Muscle of back (tissue), 13 donors: ENCODE data around the gene ADISSP. TPM values are rescaled to one million over a fixed set of nuclear protein-coding genes. Genes with fewer than 3 reads are reported as not detected.

Experiments
- DNase-seq, 3 donors: peaks; one replicate each; pipeline versions ENCODE4 v3.0.0 to v3.0.0-alpha.2; 2013
- long read RNA-seq, 9 donors: transcript quantifications; one replicate each; lab custom pipeline, GENCODE V29; 2026
- polyA plus RNA-seq, 10 donors: library from polyadenylated mRNA; unstranded; fragments of 120-200 nt; gene quantifications; one replicate each; pipeline ENCODE4 v1.2.1, GENCODE V29; 2013; ENCODE audit not compliant: insufficient read length in 10 of 10

ADISSP gene
- 10 to 100 TPM; 14.2 to 28.0 (median 20.5) TPM for polyA plus RNA-seq
- long read RNA-seq, donor 1, transcript C20orf27-202 (6 exons, 1,886 nt): major isoform, 16 of 16 reads
- long read RNA-seq, donor 1, partial matches to known transcripts: 0 of 16 reads
- long read RNA-seq, donor 1, other reads (novel, unspliced or antisense): 0 of 16 reads
- long read RNA-seq, donor 2, transcript C20orf27-202 (6 exons, 1,886 nt): major isoform, 12 of 13 reads
- long read RNA-seq, donor 2, partial matches to known transcripts: 0 of 13 reads
- long read RNA-seq, donor 2, other reads (novel, unspliced or antisense): 0 of 13 reads
- long read RNA-seq, donor 3: 0 reads
- long read RNA-seq, donor 4, transcript C20orf27-202 (6 exons, 1,886 nt): major isoform, 12 of 12 reads
- long read RNA-seq, donor 4, partial matches to known transcripts: 0 of 12 reads
- long read RNA-seq, donor 4, other reads (novel, unspliced or antisense): 0 of 12 reads
- long read RNA-seq, donor 5, transcript C20orf27-202 (6 exons, 1,886 nt): major isoform, 19 of 20 reads
- long read RNA-seq, donor 5, partial matches to known transcripts: 0 of 20 reads
- long read RNA-seq, donor 5, other reads (novel, unspliced or antisense): 0 of 20 reads
- long read RNA-seq, donor 6, transcript C20orf27-202 (6 exons, 1,886 nt): major isoform, 18 of 18 reads
- long read RNA-seq, donor 6, partial matches to known transcripts: 0 of 18 reads
- long read RNA-seq, donor 6, other reads (novel, unspliced or antisense): 0 of 18 reads
- long read RNA-seq, donor 7, transcript C20orf27-202 (6 exons, 1,886 nt): major isoform, 18 of 18 reads
- long read RNA-seq, donor 7, partial matches to known transcripts: 0 of 18 reads
- long read RNA-seq, donor 7, other reads (novel, unspliced or antisense): 0 of 18 reads
- long read RNA-seq, donor 8, transcript C20orf27-202 (6 exons, 1,886 nt): major isoform, 9 of 14 reads
- long read RNA-seq, donor 8, partial matches to known transcripts: 5 of 14 reads
- long read RNA-seq, donor 8, other reads (novel, unspliced or antisense): 0 of 14 reads
- long read RNA-seq, donor 9, partial matches to known transcripts: 0 of 2 reads
- long read RNA-seq, donor 9, other reads (novel, unspliced or antisense): 0 of 2 reads

- DNase-seq: peak; percentile 98 to 99 (median 99)
Measured at GRCh38 chr20:3767427-3768341, at the start of gene ADISSP. Gene ADISSP, minus strand, starts transcription at chr20:3767753. Its CDS starts 7,653 bp downstream, at chr20:3760100.

DNA sequence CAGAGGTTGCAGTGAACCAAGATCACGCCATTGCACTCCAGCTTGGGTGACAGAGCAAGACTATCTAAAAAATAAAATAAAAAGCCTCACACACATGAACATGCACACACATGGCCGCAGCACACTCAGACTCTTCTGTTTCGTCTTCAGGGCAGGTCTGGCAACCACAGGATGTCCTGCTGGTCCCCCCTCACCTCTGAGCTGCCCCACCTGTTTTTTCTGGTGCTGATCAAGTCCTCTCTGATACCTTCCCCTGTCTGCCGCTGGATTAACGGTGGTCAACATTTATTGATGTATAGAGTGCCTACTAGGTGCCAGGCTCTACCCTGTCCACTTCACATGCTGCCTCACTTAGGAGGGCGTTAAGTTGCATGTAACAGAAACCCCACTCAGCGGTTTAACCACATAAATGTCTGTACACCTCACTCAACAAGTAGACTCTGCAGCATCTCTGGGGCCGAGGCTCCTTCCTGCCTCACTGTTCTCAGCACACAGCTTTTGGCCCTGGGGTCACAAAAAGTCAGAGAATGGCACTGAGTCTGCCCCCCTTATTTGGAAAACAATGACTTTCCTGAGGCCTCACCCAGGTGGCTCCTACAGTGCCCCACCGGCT lies 48.3 kb upstream of the ADISSP start:
- no peak for DNase-seq

DNA sequence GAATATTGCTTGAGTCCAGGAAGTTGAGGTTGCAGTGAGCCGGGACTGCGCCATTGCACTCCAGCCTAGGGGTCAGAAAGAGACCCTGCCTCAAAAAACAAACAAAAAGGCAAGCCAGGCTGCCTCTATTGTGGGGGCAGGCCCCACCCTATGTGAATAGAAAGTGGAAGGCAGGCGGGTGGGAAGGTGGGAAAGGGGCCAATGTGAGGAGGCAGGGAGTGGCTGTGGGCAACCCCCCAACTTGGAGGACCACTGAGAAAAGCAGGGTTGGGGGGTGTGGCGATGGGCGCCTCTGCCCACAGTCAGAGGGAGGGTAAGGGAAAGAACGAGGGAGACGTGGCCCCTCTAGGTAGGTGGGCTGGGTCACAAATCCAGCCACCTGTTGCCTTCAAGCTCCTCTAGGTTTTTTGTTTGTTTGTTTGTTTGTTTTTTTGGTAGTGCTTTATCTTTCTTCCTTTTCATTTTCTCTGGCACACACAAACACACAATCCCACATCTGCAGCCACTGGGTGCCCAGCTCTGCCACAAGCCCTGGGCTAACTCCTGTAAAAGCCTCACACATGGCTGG lies 47.5 kb upstream of the ADISSP start:
- no peak for DNase-seq

DNA sequence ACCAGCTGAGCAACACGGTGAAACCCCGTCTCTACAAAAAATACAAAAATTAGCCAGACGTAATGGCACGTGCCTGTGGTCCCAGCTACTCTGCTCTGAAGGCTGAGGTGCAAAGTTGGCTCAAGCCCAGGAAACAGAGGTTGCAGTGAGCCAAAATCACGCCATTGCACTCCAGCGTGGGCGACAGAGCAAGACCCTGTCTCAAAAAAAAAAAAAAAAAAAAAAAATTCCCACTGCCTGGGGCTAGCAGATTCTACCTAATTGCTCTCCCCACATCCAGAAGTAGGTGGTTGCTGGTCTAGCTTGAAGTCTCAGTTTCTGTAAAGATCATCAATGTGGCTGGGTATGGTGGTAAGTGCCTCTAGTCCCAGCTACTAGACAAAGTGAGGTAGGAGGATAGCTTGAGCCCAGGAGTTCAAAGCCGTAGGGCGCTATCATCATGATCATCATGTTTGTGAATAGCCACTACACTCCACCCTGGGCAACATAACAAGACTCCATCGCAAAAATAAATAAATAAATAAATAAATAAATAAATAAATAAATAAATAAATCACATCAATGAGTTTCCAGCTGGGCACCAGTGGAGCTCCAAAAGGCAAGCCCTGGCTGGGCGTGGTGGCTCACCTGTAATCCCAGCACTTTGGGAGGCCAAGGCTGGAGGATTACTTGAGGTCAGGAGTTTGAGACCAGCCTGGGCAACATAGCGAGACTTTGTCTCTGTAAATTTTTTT lies 46.5 kb upstream of the ADISSP start:
- DNase-seq: no peak

DNA sequence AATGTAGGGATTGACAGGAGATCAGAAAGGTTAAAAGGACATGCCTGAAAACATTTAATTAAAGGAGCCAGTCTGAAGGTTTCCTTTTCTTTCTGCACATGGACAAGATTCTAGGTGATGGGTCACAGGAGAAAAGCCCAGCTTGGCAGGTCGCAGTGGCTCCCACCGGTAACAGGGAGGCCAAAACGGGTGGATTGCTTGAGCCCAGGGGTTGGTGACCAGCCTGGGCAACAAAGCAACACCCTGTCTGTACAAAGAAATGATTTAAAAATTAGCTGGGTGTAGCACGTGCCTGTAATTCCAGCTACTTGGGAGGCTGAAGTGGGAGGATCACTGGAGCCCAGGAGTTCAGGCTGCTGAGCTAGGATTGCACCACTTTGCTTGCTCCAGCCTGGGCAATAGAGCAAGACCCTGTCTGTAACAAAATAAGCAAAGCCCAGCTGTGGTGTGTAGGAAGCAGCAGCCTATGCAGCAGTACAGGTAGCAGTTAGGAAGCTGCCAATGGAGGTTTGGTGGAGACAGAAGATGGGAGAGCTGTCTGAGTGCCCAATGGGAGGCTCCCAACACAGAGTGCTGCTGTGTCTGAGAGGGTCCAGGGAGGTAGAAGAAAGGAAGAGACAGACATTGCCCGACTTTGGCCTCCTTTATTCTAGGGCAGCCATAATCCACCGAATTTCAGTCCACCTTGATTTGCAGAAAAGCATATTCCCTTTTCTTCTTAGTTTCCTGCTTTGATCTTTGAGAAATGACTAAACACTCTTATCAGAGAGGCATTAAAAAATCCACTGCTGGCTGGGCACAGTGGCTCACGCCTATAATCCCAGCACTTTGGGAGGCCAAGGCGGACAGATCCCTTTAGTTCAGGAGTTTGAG lies 45.7 kb upstream of the ADISSP start:
- DNase-seq: no peak

GRCh38 chr20:3812259-3812681 lies 44.7 kb upstream of the ADISSP start:
- no peak for DNase-seq

GRCh38 chr20:3811467-3812258 lies 44.1 kb upstream of the ADISSP start:
- DNase-seq: peak; percentile 98 to 100 (median 99)

DNA sequence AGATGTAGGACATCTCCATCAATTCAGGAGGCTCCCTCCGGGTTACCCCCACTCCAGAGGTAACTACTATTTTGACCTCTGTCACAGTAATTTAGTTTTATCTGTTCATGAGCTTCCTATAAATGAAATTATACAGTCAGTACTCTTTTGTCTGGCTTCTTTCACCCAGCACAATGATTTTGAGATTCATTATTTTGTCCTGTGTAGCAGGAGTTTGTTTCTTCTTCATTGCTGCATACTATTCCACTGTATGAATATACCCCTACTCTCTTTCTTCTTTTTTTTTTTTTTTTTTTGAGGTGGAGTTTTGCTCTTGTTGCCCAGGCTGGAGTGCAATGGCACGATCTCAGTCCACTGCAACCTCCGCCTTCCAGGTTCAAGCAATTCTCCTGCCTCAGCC lies 41.0 kb upstream of the ADISSP start:
- no peak for DNase-seq

- no peak for DNase-seq
Measured at GRCh38 chr20:3804781-3805180, 37.2 kb upstream of the ADISSP start.

- no peak for DNase-seq
Measured at GRCh38 chr20:3804254-3804751, 36.8 kb upstream of the ADISSP start.

- no peak for DNase-seq
Measured at GRCh38 chr20:3803854-3804253, 36.3 kb upstream of the ADISSP start.

DNA sequence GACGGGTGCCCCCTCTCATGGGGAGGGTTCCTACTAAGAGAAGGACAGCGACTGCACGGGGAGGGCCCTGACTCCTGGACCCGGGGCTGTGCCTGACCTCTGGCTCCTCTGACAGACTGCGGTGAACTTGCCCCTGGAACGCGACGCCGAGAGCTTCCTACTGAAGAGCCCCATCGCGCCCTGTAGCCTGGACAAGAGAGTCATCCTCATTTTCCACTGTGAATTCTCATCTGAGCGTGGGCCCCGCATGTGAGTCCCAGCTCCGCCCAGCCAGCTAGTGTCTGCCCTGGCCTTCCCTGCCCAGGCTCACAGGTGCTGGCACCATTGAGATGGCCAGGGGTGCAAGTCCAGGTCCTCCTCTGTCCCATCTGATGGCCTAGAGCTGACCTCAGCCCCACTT lies 35.7 kb upstream of the ADISSP start:
- no peak for DNase-seq

DNA sequence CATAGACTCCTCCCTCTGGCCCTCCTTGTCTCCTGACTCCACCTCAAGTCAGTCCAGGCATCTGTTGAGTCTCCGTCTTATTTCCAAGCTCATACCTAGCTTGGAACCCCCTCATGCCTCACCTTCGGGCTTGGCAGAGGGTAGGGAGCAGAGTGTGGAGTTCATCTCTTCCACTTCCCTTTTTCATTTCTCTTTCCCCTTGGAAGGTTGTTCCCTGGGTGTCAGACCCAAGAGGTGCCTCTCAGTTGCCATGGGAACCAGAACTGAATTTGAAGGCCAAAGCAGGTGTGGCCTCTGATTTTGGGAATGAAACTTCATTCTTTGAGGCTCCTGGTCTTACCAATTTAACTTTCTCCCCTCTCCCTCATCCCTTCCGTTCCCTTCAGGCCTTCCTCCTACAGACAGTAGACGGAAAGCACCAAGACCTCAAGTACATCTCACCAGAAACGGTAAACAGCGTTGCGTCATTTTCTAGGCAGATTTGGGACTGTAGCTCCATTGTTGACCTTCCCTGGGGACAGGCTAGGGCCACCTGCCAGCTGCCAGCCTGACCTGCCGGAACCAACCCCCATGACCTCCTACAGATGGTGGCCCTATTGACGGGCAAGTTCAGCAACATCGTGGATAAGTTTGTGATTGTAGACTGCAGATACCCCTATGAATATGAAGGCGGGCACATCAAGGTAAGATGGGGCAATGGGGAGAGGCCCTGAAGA lies 35.1 kb upstream of the ADISSP start:
- DNase-seq: no peak

GRCh38 chr20:3801846-3802245 lies 34.3 kb upstream of the ADISSP start:
- DNase-seq: no peak

GRCh38 chr20:3801299-3801698 lies 33.7 kb upstream of the ADISSP start:
- DNase-seq: no peak

DNA sequence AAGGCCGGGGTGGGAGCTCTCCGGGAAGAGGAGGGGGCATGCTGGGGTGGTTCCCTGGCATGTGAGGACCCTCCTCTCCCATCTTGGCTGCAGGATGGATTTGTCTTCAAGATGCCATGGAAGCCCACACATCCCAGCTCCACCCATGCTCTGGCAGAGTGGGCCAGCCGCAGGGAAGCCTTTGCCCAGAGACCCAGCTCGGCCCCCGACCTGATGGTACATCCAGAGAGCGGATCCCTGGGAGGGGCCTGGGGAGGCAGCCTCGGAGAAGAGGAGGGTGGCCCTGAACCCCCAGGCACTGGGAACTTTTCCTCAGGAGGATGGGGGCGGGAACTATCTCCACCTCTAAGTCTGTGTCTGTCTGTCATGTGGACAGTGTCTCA lies 33.3 kb upstream of the ADISSP start:
- DNase-seq: no peak
